Hypothalamus (tissue), 51 donors: ENCODE measurements around the gene PAK1IP1.
"Not testable (repeated sequence)": the region's sequence is repeated elsewhere in the genome, so short reads cannot be mapped to it uniquely, and the experiment has no call there.

Source experiments
- DNase-seq, 51 donors: peaks; one replicate each; lab custom pipeline; 2025; lab: John Stamatoyannopoulos, UW

Gene PAK1IP1

DNA sequence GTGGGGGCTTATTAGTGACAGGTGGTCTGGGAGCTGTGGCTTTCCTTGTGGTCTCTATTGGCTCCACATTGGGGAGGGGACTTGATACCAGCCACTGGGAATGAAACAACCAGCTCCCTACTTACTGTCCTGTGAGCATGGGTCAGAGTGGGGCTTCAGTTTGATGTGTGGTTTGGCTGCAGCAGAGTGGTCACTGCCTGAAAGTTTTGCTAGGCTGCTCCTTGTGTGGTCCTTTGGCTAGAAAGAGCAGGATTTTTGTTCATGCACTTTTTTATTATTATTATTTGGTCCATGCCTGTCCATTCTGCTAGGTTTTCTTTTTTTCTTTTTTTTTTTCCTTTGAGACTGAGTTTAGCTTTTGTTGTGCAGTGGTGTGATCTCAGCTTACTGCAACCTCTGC lies 45.3 kb downstream of the PAK1IP1 start:
- DNase-seq: no peak

DNA sequence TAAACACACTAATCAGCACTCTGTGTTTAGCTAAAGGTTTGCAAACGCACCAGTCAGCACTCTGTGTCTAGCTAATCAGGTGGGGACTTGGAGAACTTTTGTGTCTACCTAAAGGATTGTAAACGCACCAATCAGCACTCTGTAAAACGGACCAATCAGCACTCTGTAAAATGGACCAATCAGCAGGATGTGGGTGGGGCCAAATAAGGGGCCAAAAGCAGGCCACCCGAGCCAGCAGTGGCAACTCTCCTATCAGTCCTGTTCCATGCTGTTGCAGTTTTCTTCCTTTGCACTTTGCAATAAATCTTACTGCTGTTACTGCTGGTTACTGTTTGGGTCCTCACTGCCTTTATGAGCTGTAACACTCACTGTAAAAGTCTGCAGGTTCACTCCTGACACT lies 46.9 kb downstream of the PAK1IP1 start:
- DNase-seq: not testable (repeated sequence)

DNA sequence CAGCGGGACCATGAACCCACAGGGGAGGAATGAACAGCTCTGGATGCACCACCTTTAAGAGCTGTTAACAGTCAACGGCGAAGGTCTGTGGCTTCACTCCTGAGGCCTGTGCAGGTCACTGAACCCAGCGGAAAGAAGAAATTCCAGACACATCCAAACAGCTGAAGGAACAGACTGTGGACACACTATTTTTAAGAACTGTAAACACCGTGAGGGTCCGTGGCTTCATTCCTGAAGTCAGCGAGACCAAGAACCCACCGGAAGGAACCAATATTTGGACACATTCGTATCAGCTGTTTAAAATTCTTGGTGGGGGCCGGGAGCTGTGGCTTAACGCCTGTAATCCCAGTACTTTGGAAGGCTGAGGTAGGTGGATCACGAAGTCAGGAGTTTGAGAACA lies 47.5 kb downstream of the PAK1IP1 start:
- DNase-seq: no peak

GRCh38 chr6:10743515-10743914 lies 48.7 kb downstream of the PAK1IP1 start:
- no peak for DNase-seq

DNA sequence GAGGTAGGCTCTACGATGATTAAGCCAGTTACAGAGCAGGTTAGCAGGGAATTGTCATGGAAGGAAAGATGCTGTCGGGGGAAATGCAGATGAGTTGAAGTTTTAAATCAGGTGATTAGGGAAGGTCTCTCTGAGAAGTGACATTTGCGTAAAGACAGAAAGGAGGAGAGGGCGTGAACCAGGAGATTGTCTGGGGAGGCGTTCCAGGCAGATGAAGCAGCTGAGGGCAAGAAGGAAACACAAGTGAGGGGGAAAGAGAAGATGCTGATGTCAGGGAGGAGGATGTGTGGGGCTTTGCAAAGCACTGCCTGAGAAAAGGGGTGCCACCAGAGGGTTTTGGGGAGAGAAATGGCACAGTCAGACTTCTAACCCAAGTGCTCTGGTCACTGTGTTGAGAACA lies 50.3 kb downstream of the PAK1IP1 start:
- DNase-seq: no peak

DNA sequence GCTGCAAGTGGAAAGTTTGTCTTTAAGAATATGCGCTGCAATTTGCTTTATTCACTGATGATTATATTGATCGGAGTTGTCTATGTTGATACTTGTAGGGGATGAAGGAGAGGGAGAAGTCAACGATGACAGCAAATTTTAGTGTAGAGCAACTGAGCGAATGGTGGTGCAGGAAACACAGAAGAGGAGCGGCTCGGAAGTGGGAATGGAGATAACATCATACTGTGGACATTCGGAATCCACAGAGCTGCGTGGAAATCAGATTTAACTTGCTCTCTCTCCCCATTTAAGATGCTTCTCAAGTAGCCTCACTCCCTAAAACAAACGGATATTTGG lies 52.1 kb downstream of the PAK1IP1 start:
- DNase-seq: peak in 2 of 51 donors; percentile 61

DNA sequence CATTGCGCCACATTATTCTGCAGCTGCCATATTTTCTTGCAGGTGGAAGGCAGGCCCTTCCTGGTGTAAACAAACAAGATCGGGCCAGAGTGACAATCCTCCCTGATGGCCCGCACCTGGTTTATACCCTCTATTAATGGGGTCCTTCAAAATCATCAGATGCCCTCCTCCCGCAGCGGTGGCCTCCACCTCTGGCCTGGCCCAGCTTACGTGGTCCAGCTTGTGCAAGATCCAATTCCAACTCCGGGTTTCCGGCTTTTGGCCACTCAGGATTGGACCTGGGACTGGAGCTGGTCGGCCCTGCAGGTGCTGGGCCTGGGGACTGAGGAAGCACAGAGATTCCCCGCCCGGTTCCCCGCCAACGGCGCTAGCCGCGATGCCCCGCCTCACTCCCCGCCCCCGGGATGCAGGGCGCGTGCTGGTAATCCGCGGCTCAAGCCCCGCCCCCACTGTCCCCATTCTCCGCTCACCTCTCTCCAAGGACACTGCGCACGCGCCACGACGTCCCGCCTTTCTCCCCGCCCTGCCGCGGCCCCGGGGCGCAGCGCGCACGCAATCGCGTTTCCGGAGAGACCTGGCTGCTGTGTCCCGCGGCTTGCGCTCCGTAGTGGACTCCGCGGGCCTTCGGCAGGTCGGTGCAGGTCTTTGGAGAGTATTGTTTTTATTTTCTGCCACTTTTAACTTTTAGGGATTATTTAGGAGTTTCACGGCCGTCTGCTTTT lies 52.6 kb downstream of the PAK1IP1 start, which contains the start of gene TMEM14B:
TMEM14B (plus strand) TSS at position 555 of the 722 bp plus-strand sequence. CDS start 1,441 bp downstream, outside the sequence.
- DNase-seq: peak; percentile 88 to 100 (median 97)

DNA sequence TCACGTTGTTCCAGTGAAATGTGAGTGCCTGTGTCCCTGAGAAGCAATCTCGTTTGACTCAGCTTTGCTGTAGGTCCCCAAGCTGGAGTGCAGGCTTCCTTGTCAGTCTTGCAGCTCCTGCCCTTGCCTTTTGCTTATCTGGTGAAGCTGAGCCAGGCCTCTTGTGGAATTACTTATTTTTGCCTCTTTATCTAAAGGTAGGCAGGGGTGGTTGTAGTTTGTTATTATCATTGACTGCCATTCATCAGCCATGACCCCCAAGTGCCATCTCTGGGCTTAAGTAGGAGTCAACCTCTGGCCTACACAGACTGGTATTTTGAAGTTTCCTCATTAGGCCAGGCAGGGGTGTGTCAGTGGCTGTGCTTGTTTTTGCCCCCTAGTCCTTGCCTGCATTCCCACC lies 55.0 kb downstream of the PAK1IP1 start:
- no peak for DNase-seq

DNA sequence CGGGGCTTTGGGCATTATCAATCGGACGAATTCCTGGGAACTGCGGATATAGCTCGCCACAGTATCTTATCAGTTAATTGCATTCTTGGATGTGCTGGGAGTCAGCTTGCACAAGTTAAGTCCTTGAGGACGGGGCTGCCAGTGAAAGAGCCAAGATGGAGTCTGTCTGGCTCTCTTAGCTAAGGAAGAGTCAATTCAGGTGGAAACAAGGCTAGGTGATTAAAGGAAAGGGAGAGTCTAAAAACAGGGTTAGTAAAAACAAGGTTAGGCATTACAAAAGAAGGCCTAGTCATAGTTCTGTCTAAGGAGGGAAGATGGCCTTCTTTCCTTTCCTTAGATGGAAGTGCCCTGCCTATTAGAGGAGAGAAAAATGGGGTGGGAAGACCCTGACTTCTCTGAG lies 55.8 kb downstream of the PAK1IP1 start:
- DNase-seq: not testable (repeated sequence)

DNA sequence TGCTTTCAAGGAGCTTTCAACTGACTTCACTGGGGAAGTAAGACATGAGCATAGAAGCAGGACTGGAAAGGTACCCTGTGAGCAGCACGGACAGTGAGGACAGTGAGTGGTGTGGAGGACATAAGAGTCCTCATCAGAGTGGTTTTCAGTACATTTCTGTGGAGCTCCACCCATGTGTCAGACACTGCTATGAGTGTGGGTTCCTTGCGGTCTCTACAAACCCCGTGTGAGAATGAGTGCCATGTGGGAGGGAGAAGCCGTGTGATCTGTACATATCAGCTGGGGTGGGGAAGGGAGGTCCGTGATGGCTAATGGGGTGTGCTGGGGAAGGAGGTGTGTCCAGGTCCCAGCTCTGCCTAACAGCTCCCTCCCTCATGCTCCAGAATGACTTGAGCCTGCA lies 57.0 kb downstream of the PAK1IP1 start:
- DNase-seq: not testable (repeated sequence)

- DNase-seq: no peak
These were observed 61.3 kb downstream of the PAK1IP1 start for GRCh38 chr6:10756085-10756484.
